Colonic mucosa (tissue), 4 donors: ENCODE measurements around the gene FBXL5. TPM values are rescaled to one million over a fixed set of nuclear protein-coding genes. Genes with fewer than 3 reads are reported as not detected.

ENCODE experiments used
- DNase-seq: peaks from one replicate; pipeline ENCODE4 v3.0.0-alpha.2; 2020
- H3K27ac ChIP-seq: fragments of 200-600 bp; one replicate; pipeline ENCODE4 v1.8.0; 2021
- H3K27me3 ChIP-seq: fragments of 200-600 bp; one replicate; pipeline ENCODE4 v1.8.0; 2021
- H3K36me3 ChIP-seq: fragments of 200-600 bp; one replicate; pipeline ENCODE4 v1.8.0; 2021
- H3K4me1 ChIP-seq: fragments of 200-600 bp; one replicate; pipeline ENCODE4 v1.8.0; 2021; ENCODE audit warnings: mild to moderate bottlenecking
- H3K4me3 ChIP-seq: fragments of 200-600 bp; one replicate; pipeline ENCODE4 v1.8.0; 2021
- H3K9ac ChIP-seq, 2 donors: one replicate each; pipeline ENCODE4 v1.7.0; 2013; ENCODE audit warnings: control low read depth in 2 of 2, low read depth in 2 of 2, low read length in 2 of 2
- H3K9me3 ChIP-seq: fragments of 200-600 bp; one replicate; pipeline ENCODE4 v1.8.0; 2021
- intact Hi-C: fragments of 100-400 bp; cut with DNase I; formaldehyde crosslinking; loops from one replicate; pipeline ENCODE4 v1.14.1; 2022
- total RNA-seq, 2 donors: library from RNA; stranded (reverse); fragmentation: NEBNext Ultra II Directional in 1 of 2; extraction: Animal tissue kit (Norgen Biotek cat#: 25700) in 1 of 2; gene quantifications; one replicate each; pipeline ENCODE4 v1.2.1, GENCODE V29; 2021
- TF ChIP-seq, protein P1 (sequence below): fragments of 200-600 bp; IDR thresholded peaks from one replicate; pipeline ENCODE4 v1.8.0; 2022; ENCODE audit warnings: antibody characterized with exemption, mild to moderate bottlenecking
- donor health status: healthy.
- donor health status: DM: no; HTN: no; CAD: no.
- donor health status: DM: no; HTN: no; CAD: no.

The FBXL5 gene
- total RNA-seq, 2 donors from 2014 or later, result 43.4 to 52.1 TPM

DNA sequence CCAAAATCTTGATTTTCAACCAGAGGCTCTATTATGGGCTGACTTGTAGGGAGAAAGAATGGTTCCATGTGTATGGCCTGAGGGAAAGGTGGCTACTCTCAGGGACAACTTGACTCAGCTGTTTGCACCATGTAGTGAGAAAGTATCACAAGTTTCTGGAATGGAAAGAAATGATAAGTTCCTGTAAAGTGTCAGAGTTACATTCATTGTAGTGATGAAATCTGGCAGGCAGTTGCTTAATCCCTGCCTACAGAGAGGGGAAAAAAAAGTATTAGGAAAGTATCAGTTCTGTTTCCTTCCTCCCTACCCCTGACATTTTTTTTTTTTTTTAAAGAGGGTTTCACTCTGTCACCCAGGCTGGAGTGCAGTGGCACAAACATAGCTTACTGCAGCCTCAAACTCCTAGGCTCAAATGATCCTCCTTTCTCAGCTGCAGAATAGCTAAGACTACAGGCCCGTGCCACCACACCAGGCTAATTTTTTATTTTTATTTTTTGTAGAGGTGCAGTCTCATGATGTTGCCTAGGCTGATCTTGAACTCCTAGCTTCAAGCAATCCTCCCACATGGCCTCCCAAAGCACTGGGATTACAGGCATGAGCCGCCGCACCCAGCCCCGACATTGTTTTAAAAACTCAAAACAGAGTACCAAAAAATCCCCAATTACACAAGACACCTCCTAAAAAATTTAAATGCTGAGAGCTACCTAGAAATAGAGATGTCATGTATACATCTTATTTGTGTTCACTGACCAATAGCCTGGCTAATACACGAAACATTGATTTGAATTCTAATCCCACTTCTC lies 4.8 kb upstream of the FBXL5 start:
- no peak for DNase-seq
- no peak overlapping the region for H3K4me3 ChIP-seq
- H3K27me3 ChIP-seq, result no peaks in the 10 kb centered on the region
- H3K9ac ChIP-seq, result no peak overlapping the region
- H3K4me1 ChIP-seq, result peaks cover 4% of the 10 kb centered on the region
- no peak overlapping the region for H3K27ac ChIP-seq
- TF ChIP-seq, protein P1, sequence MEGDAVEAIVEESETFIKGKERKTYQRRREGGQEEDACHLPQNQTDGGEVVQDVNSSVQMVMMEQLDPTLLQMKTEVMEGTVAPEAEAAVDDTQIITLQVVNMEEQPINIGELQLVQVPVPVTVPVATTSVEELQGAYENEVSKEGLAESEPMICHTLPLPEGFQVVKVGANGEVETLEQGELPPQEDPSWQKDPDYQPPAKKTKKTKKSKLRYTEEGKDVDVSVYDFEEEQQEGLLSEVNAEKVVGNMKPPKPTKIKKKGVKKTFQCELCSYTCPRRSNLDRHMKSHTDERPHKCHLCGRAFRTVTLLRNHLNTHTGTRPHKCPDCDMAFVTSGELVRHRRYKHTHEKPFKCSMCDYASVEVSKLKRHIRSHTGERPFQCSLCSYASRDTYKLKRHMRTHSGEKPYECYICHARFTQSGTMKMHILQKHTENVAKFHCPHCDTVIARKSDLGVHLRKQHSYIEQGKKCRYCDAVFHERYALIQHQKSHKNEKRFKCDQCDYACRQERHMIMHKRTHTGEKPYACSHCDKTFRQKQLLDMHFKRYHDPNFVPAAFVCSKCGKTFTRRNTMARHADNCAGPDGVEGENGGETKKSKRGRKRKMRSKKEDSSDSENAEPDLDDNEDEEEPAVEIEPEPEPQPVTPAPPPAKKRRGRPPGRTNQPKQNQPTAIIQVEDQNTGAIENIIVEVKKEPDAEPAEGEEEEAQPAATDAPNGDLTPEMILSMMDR, result no peak
- intact Hi-C loops, result no loop called here
- no peaks in the 10 kb centered on the region for H3K9me3 ChIP-seq
- H3K36me3 ChIP-seq, result no peaks in the 10 kb centered on the region

DNA sequence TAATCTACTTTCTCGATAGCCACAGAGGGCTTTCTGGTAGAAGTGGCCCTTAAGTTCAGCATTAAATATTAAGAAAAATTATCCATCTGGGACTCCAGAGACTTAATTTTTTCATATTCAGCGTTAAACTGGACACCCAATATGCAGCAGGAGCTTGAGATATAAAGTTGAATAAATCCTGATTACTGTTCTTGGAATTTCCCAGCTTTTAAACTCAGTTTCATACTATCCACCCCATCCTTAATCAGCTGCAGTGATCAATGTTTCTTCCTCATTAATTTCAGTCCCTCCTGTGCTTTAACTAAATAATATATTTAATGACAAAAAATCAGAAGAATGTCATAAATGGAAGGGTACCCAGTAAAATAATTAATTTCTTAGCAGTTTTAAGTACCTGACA lies 3.6 kb upstream of the FBXL5 start:
- TF ChIP-seq, protein P1, result no peak
- H3K27me3 ChIP-seq, result no peaks in the 10 kb centered on the region
- no peak overlapping the region for H3K27ac ChIP-seq
- no peak overlapping the region for H3K4me3 ChIP-seq
- DNase-seq, result no peak
- H3K4me1 ChIP-seq, result peaks cover 4% of the 10 kb centered on the region
- no peaks in the 10 kb centered on the region for H3K36me3 ChIP-seq
- no peaks in the 10 kb centered on the region for H3K9me3 ChIP-seq
- no peak overlapping the region for H3K9ac ChIP-seq
- intact Hi-C loops, result no loop called here

DNA sequence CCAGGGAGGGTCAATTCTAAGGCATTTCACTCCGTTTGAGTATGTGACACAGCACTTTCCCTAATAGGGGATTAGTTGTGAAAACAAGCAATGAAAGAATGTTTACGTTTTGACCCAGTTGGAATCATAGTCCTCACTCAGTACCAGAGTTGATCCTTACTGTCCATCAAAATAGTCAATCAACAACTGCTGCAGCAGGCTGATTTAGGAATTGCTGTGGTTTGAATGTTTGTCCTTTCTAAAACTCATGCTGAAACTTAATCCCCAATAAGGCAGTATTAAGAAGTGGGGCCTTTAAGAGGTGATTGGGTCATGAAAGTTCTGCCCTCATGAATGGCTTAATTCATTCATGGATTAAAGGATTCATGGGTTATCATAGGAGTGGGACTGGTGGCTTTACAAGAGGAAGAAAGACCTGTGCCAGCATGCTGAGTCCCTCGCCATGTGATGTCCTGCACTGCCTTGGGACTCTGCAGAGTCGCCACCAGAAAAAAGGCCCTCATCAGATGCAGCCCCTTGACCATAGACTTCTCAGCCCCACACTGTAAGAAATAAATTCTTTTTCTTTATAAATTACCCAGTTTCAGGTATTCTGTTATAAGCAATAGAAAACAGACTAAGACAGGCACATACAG lies 3.1 kb upstream of the FBXL5 start:
- intact Hi-C loops, result no loop called here
- peaks cover 4% of the 10 kb centered on the region for H3K4me1 ChIP-seq
- H3K27me3 ChIP-seq, result no peaks in the 10 kb centered on the region
- H3K9me3 ChIP-seq, result no peaks in the 10 kb centered on the region
- H3K36me3 ChIP-seq, result no peaks in the 10 kb centered on the region
- no peak overlapping the region for H3K9ac ChIP-seq
- no peak for DNase-seq
- H3K4me3 ChIP-seq, result no peak overlapping the region
- TF ChIP-seq, protein P1, result no peak
- no peak overlapping the region for H3K27ac ChIP-seq

DNA sequence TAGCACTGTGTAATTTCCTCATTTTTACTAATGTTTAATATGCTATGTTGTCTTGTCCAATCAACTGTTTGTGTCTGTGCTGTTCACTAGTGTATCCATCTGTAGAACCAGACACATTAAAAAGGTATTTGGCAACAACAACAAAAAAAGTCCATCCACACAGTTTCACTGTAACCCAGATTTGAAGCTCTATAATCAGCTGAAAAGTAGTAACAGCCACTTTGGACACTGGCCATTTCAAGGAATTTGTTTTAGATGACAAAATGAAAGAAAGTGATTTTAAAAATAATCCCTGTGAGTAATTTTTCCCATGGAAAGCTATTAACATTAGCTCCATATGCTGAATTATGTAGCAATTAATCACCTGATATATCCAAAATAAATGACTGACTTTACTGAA lies 2.2 kb upstream of the FBXL5 start:
- H3K4me3 ChIP-seq, result no peak overlapping the region
- TF ChIP-seq, protein P1, result no peak
- H3K27me3 ChIP-seq, result no peaks in the 10 kb centered on the region
- no peak for DNase-seq
- intact Hi-C loops, result no loop called here
- no peak overlapping the region for H3K27ac ChIP-seq
- H3K36me3 ChIP-seq, result no peaks in the 10 kb centered on the region
- H3K9ac ChIP-seq, result no peak overlapping the region
- H3K4me1 ChIP-seq, result peaks cover 6% of the 10 kb centered on the region
- H3K9me3 ChIP-seq, result no peaks in the 10 kb centered on the region

DNA sequence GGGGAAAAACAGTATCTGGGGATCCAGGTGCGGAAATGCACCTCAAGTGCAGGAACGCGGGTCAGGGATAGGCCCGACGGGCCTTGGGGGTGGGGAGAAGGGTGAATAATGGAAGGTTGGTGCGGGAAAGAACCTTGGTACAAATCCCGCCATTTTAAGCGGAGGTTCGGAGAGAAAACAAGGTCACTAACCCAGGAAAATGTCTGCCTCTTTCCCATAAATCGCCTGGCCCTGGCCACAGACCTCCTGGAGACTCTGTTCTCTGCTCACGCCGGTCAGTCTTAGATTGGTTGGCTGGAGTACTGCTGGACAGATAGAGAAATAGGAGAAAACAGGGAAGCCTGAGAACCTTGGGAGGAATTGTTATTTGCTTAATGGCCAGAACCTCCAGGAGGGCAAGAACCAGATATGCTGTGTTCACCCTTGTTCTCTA lies 897 bp upstream of the FBXL5 start:
- Histone ChIP-seq H3K9ac (peak overlapping the region; percentile 80 to 98), H3K4me3 (peak overlapping the region; percentile 65), H3K36me3 (no peaks in the 10 kb centered on the region), H3K27me3 (no peaks in the 10 kb centered on the region), H3K4me1 (peaks cover 12% of the 10 kb centered on the region), H3K27ac (peak overlapping the region; percentile 93), H3K9me3 (no peaks in the 10 kb centered on the region)
- TF ChIP-seq, protein P1, result no peak
- DNase-seq, result no peak
- intact Hi-C loops, result no loop called here
